HEK293 (cell line): ENCODE data around the gene DIS3L2.

ENCODE experiments used
- CTCF ChIA-PET: fragments of 350-600 bp; formaldehyde crosslinking; extraction: SDS; loops from one replicate; lab custom pipeline; 2021; ENCODE audit warnings: antibody characterized with exemption; lab: Yijun Ruan, JAX
- POLR2A ChIA-PET: fragments of 300-600 bp; formaldehyde crosslinking; extraction: SDS; loops from one replicate; lab custom pipeline; 2020; ENCODE audit warnings: antibody characterized with exemption, inconsistent platforms; lab: Yijun Ruan, JAX
- H3K27ac ChIP-seq: fragments of 200-500 bp; sonication (Bioruptor generic); 2 replicates; pipeline ENCODE4 v1.5.1; 2014; ENCODE audit warnings: low read depth, low read length, control low read depth, inconsistent platforms; ENCODE audit errors: extremely low read depth
- H3K36me3 ChIP-seq, 2 experiments: fragments of 200-500 bp in 1 of 2; sonication (Bioruptor generic) in 1 of 2; 1 replicate in 1 of 2; 2 replicates in 1 of 2; pipeline ENCODE4 v1.5.1; 2014 to 2017; ENCODE audit warnings: inconsistent platforms in 2 of 2, low read length in 2 of 2; ENCODE audit not compliant: control insufficient read depth in 2 of 2, insufficient read depth in 1 of 2
- H3K4me1 ChIP-seq: fragments of 200-500 bp; sonication (Bioruptor generic); 2 replicates; pipeline ENCODE4 v1.5.1; 2014; ENCODE audit warnings: mild to moderate bottlenecking, low read length, inconsistent platforms; ENCODE audit not compliant: control insufficient read depth, insufficient read depth
- H3K4me3 ChIP-seq: 2 replicates; pipeline ENCODE4 v1.5.1; 2011; ENCODE audit warnings: low read depth, mild to moderate bottlenecking, control low read depth, low read length, moderate library complexity
- H3K9me3 ChIP-seq: fragments of 200-500 bp; sonication (Bioruptor generic); 2 replicates; pipeline ENCODE4 v1.5.1; 2014; ENCODE audit warnings: low read depth, low read length, inconsistent platforms; ENCODE audit not compliant: control insufficient read depth, insufficient read depth
- BCL11B ChIP-seq: fragments of 450-650 bp; formaldehyde crosslinking; IDR thresholded peaks from 2 replicates; pipeline ENCODE4 v1.5.1; 2016; ENCODE audit warnings: low read depth, missing biosample characterization, missing genetic modification characterization
- KLF7 ChIP-seq: fragments of 450-650 bp; formaldehyde crosslinking; IDR thresholded peaks from 2 replicates; pipeline ENCODE4 v1.5.1; 2016; ENCODE audit warnings: missing biosample characterization, missing genetic modification characterization, borderline replicate concordance
- PATZ1 ChIP-seq: fragments of 450-650 bp; formaldehyde crosslinking; IDR thresholded peaks from 2 replicates; pipeline ENCODE4 v1.5.1; 2016; ENCODE audit warnings: missing biosample characterization, missing genetic modification characterization
- RBAK ChIP-seq: fragments of 450-650 bp; formaldehyde crosslinking; IDR thresholded peaks from 2 replicates; pipeline ENCODE4 v1.5.1; 2016; ENCODE audit warnings: missing biosample characterization, missing genetic modification characterization
- YY1 ChIP-seq: fragments of 450-650 bp; formaldehyde crosslinking; IDR thresholded peaks from 2 replicates; pipeline ENCODE4 v1.5.1; 2018; ENCODE audit warnings: missing biosample characterization, missing genetic modification characterization
- ZBTB49 ChIP-seq: fragments of 450-650 bp; formaldehyde crosslinking; IDR thresholded peaks from 2 replicates; pipeline ENCODE4 v1.5.1; 2016; ENCODE audit warnings: missing biosample characterization, missing genetic modification characterization, low read depth
- ZBTB7A ChIP-seq: fragments of 450-650 bp; formaldehyde crosslinking; IDR thresholded peaks from 2 replicates; pipeline ENCODE4 v1.5.1; 2016; ENCODE audit warnings: low read depth, missing biosample characterization, missing genetic modification characterization
- ZFP69B ChIP-seq: fragments of 450-650 bp; formaldehyde crosslinking; IDR thresholded peaks from 2 replicates; pipeline ENCODE4 v1.5.1; 2016; ENCODE audit warnings: missing biosample characterization, missing genetic modification characterization
- ZNF121 ChIP-seq: fragments of 450-650 bp; formaldehyde crosslinking; IDR thresholded peaks from 2 replicates; pipeline ENCODE4 v1.5.1; 2016; ENCODE audit warnings: missing biosample characterization, missing genetic modification characterization
- ZNF18 ChIP-seq: fragments of 450-650 bp; formaldehyde crosslinking; IDR thresholded peaks from 2 replicates; pipeline ENCODE4 v1.5.1; 2016; ENCODE audit warnings: missing biosample characterization, missing genetic modification characterization
- ZNF184 ChIP-seq: fragments of 450-650 bp; IDR thresholded peaks from 2 replicates; pipeline ENCODE4 v1.5.1; 2018; ENCODE audit warnings: missing biosample characterization, mild to moderate bottlenecking, missing genetic modification characterization
- ZNF24 ChIP-seq: fragments of 450-650 bp; formaldehyde crosslinking; IDR thresholded peaks from 2 replicates; pipeline ENCODE4 v1.5.1; 2016; ENCODE audit warnings: missing biosample characterization, missing genetic modification characterization
- ZNF350 ChIP-seq: fragments of 450-650 bp; formaldehyde crosslinking; IDR thresholded peaks from 2 replicates; pipeline ENCODE4 v1.5.0; 2017; ENCODE audit warnings: missing biosample characterization, mild to moderate bottlenecking, missing genetic modification characterization
- ZNF394 ChIP-seq: fragments of 450-650 bp; formaldehyde crosslinking; IDR thresholded peaks from 2 replicates; pipeline ENCODE4 v1.5.1; 2016; ENCODE audit warnings: missing biosample characterization, missing genetic modification characterization, mild to moderate bottlenecking, moderate library complexity, borderline replicate concordance
- ZNF488 ChIP-seq: fragments of 450-650 bp; formaldehyde crosslinking; IDR thresholded peaks from 2 replicates; pipeline ENCODE4 v1.5.1; 2016; ENCODE audit warnings: missing biosample characterization, missing genetic modification characterization
- ZNF544 ChIP-seq: fragments of 450-650 bp; formaldehyde crosslinking; IDR thresholded peaks from 2 replicates; pipeline ENCODE4 v1.5.0; 2017; ENCODE audit warnings: missing biosample characterization, missing genetic modification characterization
- ZNF654 ChIP-seq: fragments of 450-650 bp; formaldehyde crosslinking; IDR thresholded peaks from 2 replicates; pipeline ENCODE4 v1.5.1; 2016; ENCODE audit warnings: low read depth, missing biosample characterization, missing genetic modification characterization
- ZNF843 ChIP-seq: fragments of 450-650 bp; formaldehyde crosslinking; IDR thresholded peaks from 2 replicates; pipeline ENCODE4 v1.5.1; 2016; ENCODE audit warnings: missing biosample characterization, missing genetic modification characterization
- ZXDB ChIP-seq: fragments of 450-650 bp; formaldehyde crosslinking; IDR thresholded peaks from 2 replicates; pipeline ENCODE4 v1.5.1; 2016; ENCODE audit warnings: missing biosample characterization, missing genetic modification characterization
- TF ChIP-seq, protein P1 (sequence below): fragments of 450-650 bp; formaldehyde crosslinking; IDR thresholded peaks from 2 replicates; pipeline ENCODE4 v1.5.1; 2017; ENCODE audit warnings: missing biosample characterization, missing genetic modification characterization

The DIS3L2 gene

DNA sequence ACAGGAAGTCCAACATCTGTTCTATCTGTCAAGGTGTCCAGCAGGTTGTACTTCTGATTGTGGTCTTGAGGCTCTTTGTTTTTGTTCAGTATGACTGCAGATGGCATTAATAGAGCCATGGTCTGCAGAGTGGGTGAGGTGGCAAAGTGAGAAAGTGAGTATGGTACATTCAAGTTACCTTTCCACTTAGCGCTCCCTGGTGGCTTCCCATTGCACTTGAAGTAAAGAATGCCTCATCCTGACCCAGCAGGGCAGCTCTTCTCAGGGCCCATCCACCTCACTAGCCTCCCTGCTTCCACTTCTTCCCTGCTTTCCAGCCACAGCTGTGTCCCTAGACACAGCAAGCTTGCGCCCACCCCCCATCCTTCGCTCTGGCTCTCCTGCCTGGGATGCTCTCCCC is 269.0 kb downstream of the DIS3L2 start (continued):
- TF ChIP-seq PATZ1 (tag by site-specific recombination) (no peak), ZXDB (tag by site-specific recombination) (no peak)

DNA sequence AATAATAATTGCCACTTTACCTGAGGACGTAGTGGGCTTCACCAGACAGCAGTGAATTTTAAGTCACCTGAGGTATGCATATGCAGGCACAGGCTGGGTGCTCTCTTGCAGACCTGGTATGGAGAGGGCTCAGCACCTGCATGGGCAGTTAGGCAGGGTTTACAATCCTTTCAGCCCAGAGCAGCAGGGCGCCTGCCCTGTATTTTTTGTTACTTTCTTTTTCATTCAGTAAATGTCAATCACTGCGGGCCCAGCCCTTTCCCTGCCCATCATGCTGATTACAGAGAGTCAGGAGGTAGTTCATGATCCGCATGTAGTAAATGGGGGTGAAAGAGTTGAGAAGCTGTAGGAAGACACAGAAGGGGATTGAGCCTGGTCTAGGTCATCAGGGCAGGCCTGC is 270.0 kb downstream of the DIS3L2 start:
- H3K4me3 ChIP-seq: no peak overlapping the region
- ChIA-PET CTCF (interaction anchor here (0.7 to 1.5 kb wide), 6 partner anchors 14 to 331 kb away, joined by 3 to 6 read pairs (median 4); no protein-coding TSS in a partner anchor), POLR2A (interaction anchor here (0.6 kb wide), 1 partner anchor 83 kb away, joined by 3 read pairs; no protein-coding TSS in a partner anchor)
- H3K27ac ChIP-seq: no peak overlapping the region
- H3K9me3 ChIP-seq: no peaks in the 10 kb centered on the region
- H3K36me3 ChIP-seq: no peaks in the 10 kb centered on the region
- no peak for TF ChIP-seq KLF7 (tag by site-specific recombination)
- TF ChIP-seq ZNF654 (tag by site-specific recombination): no peak
- no peak for TF ChIP-seq ZNF121 (tag by site-specific recombination)
- TF ChIP-seq RBAK: no peak
- TF ChIP-seq, protein P1, sequence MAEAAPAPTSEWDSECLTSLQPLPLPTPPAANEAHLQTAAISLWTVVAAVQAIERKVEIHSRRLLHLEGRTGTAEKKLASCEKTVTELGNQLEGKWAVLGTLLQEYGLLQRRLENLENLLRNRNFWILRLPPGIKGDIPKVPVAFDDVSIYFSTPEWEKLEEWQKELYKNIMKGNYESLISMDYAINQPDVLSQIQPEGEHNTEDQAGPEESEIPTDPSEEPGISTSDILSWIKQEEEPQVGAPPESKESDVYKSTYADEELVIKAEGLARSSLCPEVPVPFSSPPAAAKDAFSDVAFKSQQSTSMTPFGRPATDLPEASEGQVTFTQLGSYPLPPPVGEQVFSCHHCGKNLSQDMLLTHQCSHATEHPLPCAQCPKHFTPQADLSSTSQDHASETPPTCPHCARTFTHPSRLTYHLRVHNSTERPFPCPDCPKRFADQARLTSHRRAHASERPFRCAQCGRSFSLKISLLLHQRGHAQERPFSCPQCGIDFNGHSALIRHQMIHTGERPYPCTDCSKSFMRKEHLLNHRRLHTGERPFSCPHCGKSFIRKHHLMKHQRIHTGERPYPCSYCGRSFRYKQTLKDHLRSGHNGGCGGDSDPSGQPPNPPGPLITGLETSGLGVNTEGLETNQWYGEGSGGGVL (tag by site-specific recombination): no peak
- TF ChIP-seq BCL11B (tag by site-specific recombination): no peak
- TF ChIP-seq ZBTB49 (tag by site-specific recombination): no peak
- TF ChIP-seq ZNF184: no peak
- no peak for TF ChIP-seq YY1
- TF ChIP-seq ZNF24 (tag by site-specific recombination): no peak
- no peak for TF ChIP-seq ZFP69B (tag by site-specific recombination)
- no peak for TF ChIP-seq ZBTB7A (tag by site-specific recombination)
- no peak for TF ChIP-seq ZNF544 (tag by site-specific recombination)
- no peak for TF ChIP-seq ZNF843 (tag by site-specific recombination)
- no peak for TF ChIP-seq ZNF394
- TF ChIP-seq ZNF488 (tag by site-specific recombination): no peak
- TF ChIP-seq ZNF350: no peak
- TF ChIP-seq ZNF18: no peak
- peaks cover 8% of the 10 kb centered on the region; the same call in 1 of the 2 replicates for H3K4me1 ChIP-seq
